ENCODE results near the gene PRKN. TPM values are rescaled to one million over a fixed set of nuclear protein-coding genes. Genes with fewer than 3 reads are reported as not detected.

The PRKN gene
- total RNA-seq, 1 experiment from 2014 or later = 0.46 TPM

- Histone ChIP-seq H3K4me1 (ENCODE audit: control insufficient read depth, insufficient read depth, low read length) (no peaks in the 10 kb centered on the region), H3K27me3 (ENCODE audit: control insufficient read depth, insufficient read depth, low read length) (no peaks in the 10 kb centered on the region), H3K4me3 (ENCODE audit: low read depth in 2 of 2, low read length in 2 of 2) (no peak overlapping the region), H3K27ac (ENCODE audit: low read length) (no peak overlapping the region), H3K36me3 (ENCODE audit: control insufficient read depth, insufficient read depth, low read length) (no peaks in the 10 kb centered on the region), H3K9me3 (ENCODE audit: control insufficient read depth, insufficient read depth, low read depth, low read length) (no peaks in the 10 kb centered on the region)
- ChIA-PET POLR2A (no interaction called here), CTCF (interaction anchor here (0.5 kb wide), 1 partner anchor 453 kb away, joined by 3 read pairs; no protein-coding TSS in a partner anchor)
- no TSS peak for BruUV-seq (replicated peaks)
- no peak for DNase-seq (ENCODE audit: low read depth, low spot score)
- TF ChIP-seq SIN3A (IDR thresholded peaks at IDR 0.05; ENCODE audit: borderline replicate concordance, insufficient read depth, low read depth, low read length) (no peak), REST (IDR thresholded peaks at IDR 0.05; ENCODE audit: insufficient read depth in 1 of 2, low read depth in 2 of 2, low read length in 1 of 2) (no peak), POLR2AphosphoS5 (IDR thresholded peaks at IDR 0.05; ENCODE audit: low read depth, low read length) (no peak), TCF7L2 (IDR thresholded peaks at IDR 0.05; ENCODE audit: low read depth, low read length) (no peak)
- TF ChIP-seq, protein P1, sequence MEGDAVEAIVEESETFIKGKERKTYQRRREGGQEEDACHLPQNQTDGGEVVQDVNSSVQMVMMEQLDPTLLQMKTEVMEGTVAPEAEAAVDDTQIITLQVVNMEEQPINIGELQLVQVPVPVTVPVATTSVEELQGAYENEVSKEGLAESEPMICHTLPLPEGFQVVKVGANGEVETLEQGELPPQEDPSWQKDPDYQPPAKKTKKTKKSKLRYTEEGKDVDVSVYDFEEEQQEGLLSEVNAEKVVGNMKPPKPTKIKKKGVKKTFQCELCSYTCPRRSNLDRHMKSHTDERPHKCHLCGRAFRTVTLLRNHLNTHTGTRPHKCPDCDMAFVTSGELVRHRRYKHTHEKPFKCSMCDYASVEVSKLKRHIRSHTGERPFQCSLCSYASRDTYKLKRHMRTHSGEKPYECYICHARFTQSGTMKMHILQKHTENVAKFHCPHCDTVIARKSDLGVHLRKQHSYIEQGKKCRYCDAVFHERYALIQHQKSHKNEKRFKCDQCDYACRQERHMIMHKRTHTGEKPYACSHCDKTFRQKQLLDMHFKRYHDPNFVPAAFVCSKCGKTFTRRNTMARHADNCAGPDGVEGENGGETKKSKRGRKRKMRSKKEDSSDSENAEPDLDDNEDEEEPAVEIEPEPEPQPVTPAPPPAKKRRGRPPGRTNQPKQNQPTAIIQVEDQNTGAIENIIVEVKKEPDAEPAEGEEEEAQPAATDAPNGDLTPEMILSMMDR (IDR thresholded peaks at IDR 0.05) = no peak
- intact Hi-C loops (cut with micrococcal nuclease; ENCODE audit: unreplicated experiment) = no loop called here
- no peak for ATAC-seq
- in situ Hi-C loops (cut with HindIII; ENCODE audit: low pct_unique_long_range_greater_than_20kb, low sequenced_read_pairs) = no loop called here
Observed at GRCh38 chr6:162344646-162345010, 382.9 kb downstream of the PRKN start.

DNA sequence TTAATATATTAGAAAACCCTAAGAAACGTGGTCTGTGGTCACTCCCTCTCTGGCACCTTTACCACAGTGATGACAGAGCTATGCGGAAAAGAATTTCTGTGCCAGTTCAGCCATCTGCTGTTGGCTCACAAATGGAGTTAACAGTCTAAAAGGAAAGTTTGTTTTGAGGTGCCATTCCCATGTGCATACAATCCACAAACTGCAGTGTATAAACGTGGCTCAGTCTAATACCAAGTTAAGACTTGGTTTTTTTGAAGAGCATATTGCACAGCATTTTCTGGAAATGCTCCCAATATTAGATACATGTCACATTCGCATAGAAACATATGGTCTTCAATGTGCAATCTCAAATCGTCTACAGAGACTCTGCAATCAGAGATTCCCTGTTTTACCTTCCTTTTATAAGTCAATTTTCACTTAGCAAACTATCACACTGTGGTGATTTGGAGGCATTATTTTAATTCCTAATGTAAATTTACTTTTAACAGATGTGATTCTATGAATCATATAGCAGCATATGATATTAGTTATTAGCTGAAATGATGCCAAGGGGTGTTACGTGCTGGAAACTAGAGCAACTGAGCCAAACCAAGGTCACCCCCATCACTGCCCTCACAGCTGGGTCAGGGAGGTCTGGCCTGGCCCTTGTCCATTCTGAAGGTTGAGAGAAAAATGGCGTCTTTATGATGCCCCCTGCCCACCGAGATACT, 383.5 kb downstream of the PRKN start:
- in situ Hi-C loops (cut with HindIII; ENCODE audit: low pct_unique_long_range_greater_than_20kb, low sequenced_read_pairs) = no loop called here
- Histone ChIP-seq H3K4me1 (ENCODE audit: control insufficient read depth, insufficient read depth, low read length) (no peaks in the 10 kb centered on the region), H3K4me3 (ENCODE audit: low read depth in 2 of 2, low read length in 2 of 2) (no peak overlapping the region), H3K27me3 (ENCODE audit: control insufficient read depth, insufficient read depth, low read length) (no peaks in the 10 kb centered on the region), H3K27ac (ENCODE audit: low read length) (no peak overlapping the region), H3K9me3 (ENCODE audit: control insufficient read depth, insufficient read depth, low read depth, low read length) (no peaks in the 10 kb centered on the region), H3K36me3 (ENCODE audit: control insufficient read depth, insufficient read depth, low read length) (no peaks in the 10 kb centered on the region)
- no TSS peak for BruUV-seq (replicated peaks)
- intact Hi-C loops (cut with micrococcal nuclease; ENCODE audit: unreplicated experiment) = no loop called here
- TF ChIP-seq SIN3A (IDR thresholded peaks at IDR 0.05; ENCODE audit: borderline replicate concordance, insufficient read depth, low read depth, low read length) (no peak), TCF7L2 (IDR thresholded peaks at IDR 0.05; ENCODE audit: low read depth, low read length) (no peak)
- POLR2A ChIA-PET = no interaction called here
- CTCF ChIA-PET = interaction anchor here (0.5 kb wide), 1 partner anchor 453 kb away, joined by 3 read pairs; no protein-coding TSS in a partner anchor
- ATAC-seq = no peak
- DNase-seq (ENCODE audit: low read depth, low spot score) = no peak

GRCh38 chr6:162343198-162343935, 384.2 kb downstream of the PRKN start:
- in situ Hi-C loops (cut with HindIII; ENCODE audit: low pct_unique_long_range_greater_than_20kb, low sequenced_read_pairs) = no loop called here
- TF ChIP-seq SIN3A (IDR thresholded peaks at IDR 0.05; ENCODE audit: borderline replicate concordance, insufficient read depth, low read depth, low read length) (no peak), TCF7L2 (IDR thresholded peaks at IDR 0.05; ENCODE audit: low read depth, low read length) (no peak), POLR2AphosphoS5 (IDR thresholded peaks at IDR 0.05; ENCODE audit: low read depth, low read length) (no peak), REST (IDR thresholded peaks at IDR 0.05; ENCODE audit: insufficient read depth in 1 of 2, low read depth in 2 of 2, low read length in 1 of 2) (no peak)
- TF ChIP-seq, protein P1 (IDR thresholded peaks at IDR 0.05) = no peak
- Histone ChIP-seq H3K27ac (ENCODE audit: low read length) (no peak overlapping the region), H3K4me1 (ENCODE audit: control insufficient read depth, insufficient read depth, low read length) (no peaks in the 10 kb centered on the region), H3K4me3 (ENCODE audit: low read depth in 2 of 2, low read length in 2 of 2) (no peak overlapping the region), H3K27me3 (ENCODE audit: control insufficient read depth, insufficient read depth, low read length) (no peaks in the 10 kb centered on the region), H3K9me3 (ENCODE audit: control insufficient read depth, insufficient read depth, low read depth, low read length) (no peaks in the 10 kb centered on the region), H3K36me3 (ENCODE audit: control insufficient read depth, insufficient read depth, low read length) (no peaks in the 10 kb centered on the region)
- ChIA-PET CTCF (no interaction called here), POLR2A (no interaction called here)
- BruUV-seq (replicated peaks) = no TSS peak
- intact Hi-C loops (cut with micrococcal nuclease; ENCODE audit: unreplicated experiment) = no loop called here
- ATAC-seq (no peak), DNase-seq (ENCODE audit: low read depth, low spot score) (no peak)
